ENCODE measurements around the gene NAGA.
A peak's percentile ranks its signal among the peaks of the same experiment; 100 is the strongest.
"Not testable (repeated sequence)": the region's sequence is repeated elsewhere in the genome, so short reads cannot be mapped to it uniquely, and the experiment has no call there.

The NAGA gene

GRCh38 chr22:42070517-42071422, at the start of gene NAGA:
Gene NAGA (minus strand): TSS chr22:42070812. CDS start chr22:42070297, 515 bp downstream.
- DNase-seq (ENCODE audit: low read depth in 2 of 3, low spot score in 2 of 3) = peak; percentile 55 to 77 (median 77)

- DNase-seq (ENCODE audit: low read depth in 2 of 3, low spot score in 2 of 3) = no peak
These were observed 46.3 kb upstream of the NAGA start for GRCh38 chr22:42116848-42117424.

- DNase-seq (ENCODE audit: low read depth in 2 of 3, low spot score in 2 of 3) = not testable (repeated sequence)
These were observed 44.8 kb upstream of the NAGA start for GRCh38 chr22:42115420-42115830.

- DNase-seq (ENCODE audit: low read depth in 2 of 3, low spot score in 2 of 3) = no peak
These were observed 44.1 kb upstream of the NAGA start for GRCh38 chr22:42114721-42115120.

- DNase-seq (ENCODE audit: low read depth in 2 of 3, low spot score in 2 of 3) = not testable (repeated sequence)
These were observed 42.2 kb upstream of the NAGA start for GRCh38 chr22:42112793-42113192.

GRCh38 chr22:42111798-42112197, 41.2 kb upstream of the NAGA start:
- DNase-seq (ENCODE audit: low read depth in 2 of 3, low spot score in 2 of 3) = no peak

- no peak for DNase-seq (ENCODE audit: low read depth in 2 of 3, low spot score in 2 of 3)
These were observed 38.2 kb upstream of the NAGA start for GRCh38 chr22:42108848-42109247.

GRCh38 chr22:42104332-42104860, 33.8 kb upstream of the NAGA start:
- DNase-seq (ENCODE audit: low read depth in 2 of 3, low spot score in 2 of 3) = not testable (repeated sequence)

GRCh38 chr22:42101199-42101598, 30.6 kb upstream of the NAGA start:
- DNase-seq (ENCODE audit: low read depth in 2 of 3, low spot score in 2 of 3) = no peak

GRCh38 chr22:42091455-42091782, 20.8 kb upstream of the NAGA start:
- DNase-seq (ENCODE audit: low read depth in 2 of 3, low spot score in 2 of 3) = no peak

GRCh38 chr22:42090596-42091454, 20.2 kb upstream of the NAGA start, which contains the start of gene NDUFA6:
Gene NDUFA6 (minus strand): TSS chr22:42090772. CDS start chr22:42090744, 28 bp downstream.
- DNase-seq (ENCODE audit: low read depth in 2 of 3, low spot score in 2 of 3) = peak; percentile 84 to 96 (median 87)

- no peak for DNase-seq (ENCODE audit: low read depth in 2 of 3, low spot score in 2 of 3)
These were observed 15.4 kb upstream of the NAGA start for GRCh38 chr22:42086051-42086450.

- no peak for DNase-seq (ENCODE audit: low read depth in 2 of 3, low spot score in 2 of 3)
These were observed 14.3 kb upstream of the NAGA start for GRCh38 chr22:42084874-42085273.

- no peak for DNase-seq (ENCODE audit: low read depth in 2 of 3, low spot score in 2 of 3)
These were observed 12.5 kb upstream of the NAGA start for GRCh38 chr22:42083119-42083518.

- no peak for DNase-seq (ENCODE audit: low read depth in 2 of 3, low spot score in 2 of 3)
These were observed 9.7 kb upstream of the NAGA start for GRCh38 chr22:42080287-42080686.

- DNase-seq (ENCODE audit: low read depth in 2 of 3, low spot score in 2 of 3) = peak; percentile 92 to 96 (median 95)
These were observed 9.0 kb upstream of the NAGA start, which contains the start of gene SMDT1 for GRCh38 chr22:42079319-42080251. Gene SMDT1 (plus strand): TSS chr22:42079700. CDS start chr22:42079769, 69 bp downstream.

- no peak for DNase-seq (ENCODE audit: low read depth in 2 of 3, low spot score in 2 of 3)
These were observed 8.1 kb upstream of the NAGA start for GRCh38 chr22:42078469-42079318.

- DNase-seq (ENCODE audit: low read depth in 2 of 3, low spot score in 2 of 3) = no peak
These were observed 7.0 kb upstream of the NAGA start for GRCh38 chr22:42077486-42078125.
